Adrenal gland (tissue), 5 donors: ENCODE measurements around the gene KIRREL1.

Source experiments
- POLR2A ChIP-seq, 2 donors: fragments of 450-650 bp; IDR thresholded peaks; one replicate each; pipeline ENCODE4 v1.6.1; 2017; ENCODE audit warnings: antibody characterized with exemption in 2 of 2, mild to moderate bottlenecking in 2 of 2, moderate library complexity in 1 of 2
- TF ChIP-seq, protein P1 (sequence below), 6 experiments: fragments of 450-650 bp in 4 of 6; fragments of 200-600 bp in 2 of 6; sonication (generic) in 1 of 6; IDR thresholded peaks; 1 replicate in 5 of 6; 2 replicates in 1 of 6; pipeline versions ENCODE4 v1.5.1 to v1.8.0; 2016 to 2021; ENCODE audit warnings: antibody characterized with exemption in 6 of 6, mild to moderate bottlenecking in 2 of 6, moderate library complexity in 1 of 6
- donor health status: DM: no; HTN: no; CAD: no.

DNA sequence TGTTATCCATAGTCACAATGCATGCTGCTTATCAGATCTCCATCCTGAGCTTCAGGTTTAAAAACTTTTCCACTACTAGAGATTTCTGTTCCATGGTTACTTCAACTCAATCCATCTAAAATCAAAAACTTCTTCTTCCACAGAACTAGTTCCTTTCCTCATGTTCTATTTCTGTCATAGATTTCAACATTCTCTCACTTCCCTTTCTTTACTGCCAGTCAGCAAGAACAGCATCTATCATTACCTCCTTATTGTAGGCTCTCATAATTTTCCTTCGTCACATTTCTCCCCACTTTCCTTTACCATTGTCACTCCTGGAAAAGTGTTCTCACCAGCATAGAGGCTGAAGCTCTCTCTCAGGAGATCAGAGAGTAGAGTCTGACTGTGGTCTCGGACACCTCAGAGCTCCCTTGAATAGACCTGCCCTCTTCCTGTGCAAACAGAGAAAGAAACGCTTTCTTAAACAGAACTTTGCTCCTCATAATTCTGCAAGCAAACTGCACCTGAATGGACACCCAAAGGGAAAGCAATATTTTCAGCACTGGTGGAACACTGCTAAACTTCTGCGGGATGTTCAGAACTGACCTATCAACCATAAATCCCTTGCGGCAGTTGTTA is 48.7 kb upstream of the KIRREL1 start:
- TF ChIP-seq, protein P1, sequence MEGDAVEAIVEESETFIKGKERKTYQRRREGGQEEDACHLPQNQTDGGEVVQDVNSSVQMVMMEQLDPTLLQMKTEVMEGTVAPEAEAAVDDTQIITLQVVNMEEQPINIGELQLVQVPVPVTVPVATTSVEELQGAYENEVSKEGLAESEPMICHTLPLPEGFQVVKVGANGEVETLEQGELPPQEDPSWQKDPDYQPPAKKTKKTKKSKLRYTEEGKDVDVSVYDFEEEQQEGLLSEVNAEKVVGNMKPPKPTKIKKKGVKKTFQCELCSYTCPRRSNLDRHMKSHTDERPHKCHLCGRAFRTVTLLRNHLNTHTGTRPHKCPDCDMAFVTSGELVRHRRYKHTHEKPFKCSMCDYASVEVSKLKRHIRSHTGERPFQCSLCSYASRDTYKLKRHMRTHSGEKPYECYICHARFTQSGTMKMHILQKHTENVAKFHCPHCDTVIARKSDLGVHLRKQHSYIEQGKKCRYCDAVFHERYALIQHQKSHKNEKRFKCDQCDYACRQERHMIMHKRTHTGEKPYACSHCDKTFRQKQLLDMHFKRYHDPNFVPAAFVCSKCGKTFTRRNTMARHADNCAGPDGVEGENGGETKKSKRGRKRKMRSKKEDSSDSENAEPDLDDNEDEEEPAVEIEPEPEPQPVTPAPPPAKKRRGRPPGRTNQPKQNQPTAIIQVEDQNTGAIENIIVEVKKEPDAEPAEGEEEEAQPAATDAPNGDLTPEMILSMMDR (IDR thresholded peaks at IDR 0.05): no peak
- no peak for TF ChIP-seq POLR2A (IDR thresholded peaks at IDR 0.05)
